Activated CD8-positive, alpha-beta memory T cell treated with anti-CD3 and anti-CD28 coated beads, Interleukin-2, amount 50 U/mL, for 4 hours (primary cell): Measurements from ENCODE around the gene LRP1B.

Experiments
- DNase-seq: peaks from one replicate; pipeline ENCODE4 v3.0.0-alpha.2; 2020

Gene LRP1B

DNA sequence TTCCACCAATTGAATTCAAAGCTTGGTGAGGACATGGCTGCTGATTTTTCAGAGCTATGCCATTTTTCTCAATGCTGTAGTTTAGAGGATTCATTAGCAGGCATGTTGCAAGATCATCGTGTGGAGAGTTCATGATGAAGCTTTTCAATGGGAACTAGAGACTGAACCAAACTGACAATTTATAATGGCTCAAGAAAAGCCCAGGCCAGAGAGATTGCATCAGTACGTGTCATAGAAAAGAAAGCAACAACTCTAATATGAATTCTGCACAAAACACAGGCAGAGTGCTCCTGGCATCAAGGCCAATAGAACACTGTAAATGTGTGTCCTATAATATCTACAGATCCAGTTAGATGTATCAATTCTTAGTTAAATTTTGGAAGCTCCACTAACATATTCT is 477.6 kb downstream of the LRP1B start:
- no peak for DNase-seq

- no peak for DNase-seq
Measured at GRCh38 chr2:141652308-141652707, 478.5 kb downstream of the LRP1B start.

- no peak for DNase-seq
Measured at GRCh38 chr2:141647353-141647752, 483.5 kb downstream of the LRP1B start.

DNA sequence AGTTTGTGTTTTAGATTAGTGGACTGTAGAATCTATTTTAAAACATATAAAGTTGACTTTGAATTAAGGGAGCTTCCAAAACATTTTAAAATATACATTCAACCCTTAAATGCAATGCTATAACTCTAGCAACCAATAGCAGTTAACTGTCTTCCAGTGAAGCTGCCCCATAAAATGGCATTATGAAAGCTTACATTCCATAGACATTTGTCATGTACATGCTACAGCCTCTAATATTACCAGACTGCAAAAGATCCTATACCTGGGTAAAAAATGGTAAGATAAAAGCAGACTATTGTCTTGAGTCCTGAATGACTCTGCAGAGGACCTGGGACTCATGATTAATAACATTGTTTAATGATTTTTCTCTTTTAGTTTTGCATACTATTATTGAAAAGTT is 489.4 kb downstream of the LRP1B start:
- no peak for DNase-seq

DNA sequence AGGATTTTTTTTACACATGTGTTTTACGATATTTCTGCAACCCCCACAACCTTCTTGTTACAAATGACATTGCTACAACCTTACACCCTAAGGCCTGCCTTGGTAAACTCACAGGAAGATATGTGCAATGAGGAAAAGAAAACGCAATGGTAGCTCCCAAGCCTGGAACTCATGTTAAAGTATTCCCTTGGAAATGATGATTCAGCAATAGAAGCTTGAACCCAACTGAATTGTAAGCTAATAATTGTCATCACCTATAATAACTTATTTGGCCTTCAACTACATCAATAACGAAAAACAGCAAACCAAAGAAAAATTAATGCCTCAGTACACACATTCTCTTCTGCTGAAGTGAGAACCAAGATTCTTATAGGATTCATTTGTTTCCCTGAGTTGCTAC is 491.0 kb downstream of the LRP1B start:
- no peak for DNase-seq

DNA sequence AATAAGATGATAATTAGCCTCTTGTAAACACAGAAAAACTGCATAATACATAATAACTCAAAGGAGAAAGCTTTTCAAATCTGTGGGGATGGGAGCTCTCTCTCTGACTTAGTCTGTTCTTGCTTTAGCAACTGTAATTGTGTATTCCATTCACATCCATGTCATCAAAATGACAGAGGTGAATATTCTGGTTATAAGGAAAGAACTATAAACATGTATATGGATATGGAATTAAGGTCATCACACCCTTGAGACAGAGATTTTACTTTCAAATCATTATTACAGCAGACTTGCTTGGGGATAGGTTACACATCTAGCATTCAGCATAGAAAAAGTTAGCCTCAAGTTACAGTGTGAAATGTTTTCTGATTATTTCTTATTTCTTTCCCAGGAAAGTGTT is 497.7 kb downstream of the LRP1B start:
- no peak for DNase-seq

DNA sequence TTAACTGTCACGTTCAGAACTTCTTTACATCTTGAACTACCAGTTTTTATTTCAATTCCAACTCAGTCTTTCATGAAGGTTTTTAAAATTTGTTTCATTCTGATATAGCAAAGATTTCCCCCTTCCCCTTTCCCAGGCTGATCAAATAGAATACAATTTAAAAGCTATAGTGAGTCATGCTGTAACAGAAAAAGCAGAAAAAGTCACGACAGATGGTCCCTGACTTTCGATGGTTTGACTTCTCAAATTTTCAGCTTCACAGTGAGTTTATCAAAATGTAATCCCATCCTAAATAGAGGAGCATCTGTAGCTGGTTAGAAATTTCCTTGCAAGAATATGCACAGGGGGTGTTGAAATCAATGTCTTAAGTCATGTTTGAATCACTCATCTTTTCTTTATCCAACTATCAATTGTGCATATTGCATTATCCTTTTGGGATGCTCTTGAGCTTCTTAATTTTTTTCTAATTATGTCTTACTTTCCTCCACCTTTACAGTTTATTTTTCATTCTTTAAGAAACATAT is 500.3 kb downstream of the LRP1B start:
- no peak for DNase-seq

DNA sequence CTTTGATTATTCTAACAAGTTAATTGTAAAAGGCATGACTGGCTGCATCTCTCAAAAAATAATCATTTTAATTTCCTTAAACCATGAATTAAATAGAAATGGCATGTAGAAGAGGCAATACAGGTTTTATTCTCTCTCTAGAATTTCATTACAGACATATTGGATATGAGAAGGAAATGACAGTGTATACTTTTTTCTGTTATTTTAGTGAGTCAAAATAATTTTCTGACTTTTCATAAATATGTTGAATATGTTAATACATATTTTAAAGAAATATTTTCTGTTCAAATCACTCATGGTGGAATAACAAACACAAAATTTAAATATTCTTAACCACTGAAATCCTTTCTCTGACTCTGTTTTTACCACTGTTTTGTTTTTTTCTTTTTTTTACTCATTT is 510.4 kb downstream of the LRP1B start:
- DNase-seq: no peak

DNA sequence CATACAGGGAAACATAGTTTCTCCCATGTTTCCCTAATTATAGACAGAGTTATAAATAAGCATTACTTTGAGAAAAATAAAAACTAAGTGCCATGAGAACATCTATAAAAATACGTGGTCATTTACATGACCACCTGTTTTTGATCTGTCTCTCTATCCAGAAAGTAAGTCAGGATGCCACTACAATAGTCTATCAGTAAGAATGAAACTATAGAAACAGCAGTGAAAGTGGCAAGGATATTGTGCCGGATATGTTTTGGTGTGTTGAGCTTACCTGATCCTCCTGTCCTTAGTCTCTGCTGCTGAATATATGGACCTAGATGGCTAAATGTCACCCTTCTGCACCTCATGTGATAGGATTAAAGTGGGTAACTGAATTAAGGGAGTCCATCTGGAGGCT is 512.4 kb downstream of the LRP1B start:
- no peak for DNase-seq

GRCh38 chr2:141611981-141612380 is 518.8 kb downstream of the LRP1B start:
- DNase-seq: no peak

- no peak for DNase-seq
Measured at GRCh38 chr2:141611176-141611571, 519.6 kb downstream of the LRP1B start.

- no peak for DNase-seq
Measured at GRCh38 chr2:141610564-141611175, 520.1 kb downstream of the LRP1B start.

DNA sequence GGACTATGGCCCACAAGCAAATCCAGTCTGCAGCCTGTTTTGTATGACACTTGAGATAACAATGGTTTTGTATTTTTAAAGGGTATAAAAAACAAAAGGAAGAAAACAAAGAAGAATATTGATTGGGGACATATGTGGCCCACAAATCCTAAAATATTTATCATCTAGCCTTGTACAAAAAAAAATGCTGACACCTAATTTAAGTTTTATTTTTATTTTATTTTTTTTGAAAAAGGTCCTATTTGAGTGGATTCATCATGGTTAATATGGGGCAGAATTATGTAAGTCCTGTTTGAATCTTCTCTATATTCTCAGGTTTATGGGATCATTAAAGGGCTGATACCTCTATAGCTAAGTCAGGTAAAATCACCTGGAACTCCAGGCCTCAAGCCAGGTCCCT is 525.7 kb downstream of the LRP1B start:
- DNase-seq: no peak

- DNase-seq: no peak
Measured at GRCh38 chr2:141601511-141602152, 529.2 kb downstream of the LRP1B start.

GRCh38 chr2:141599721-141600120 is 531.1 kb downstream of the LRP1B start:
- no peak for DNase-seq

- no peak for DNase-seq
Measured at GRCh38 chr2:141598982-141599381, 531.8 kb downstream of the LRP1B start.

DNA sequence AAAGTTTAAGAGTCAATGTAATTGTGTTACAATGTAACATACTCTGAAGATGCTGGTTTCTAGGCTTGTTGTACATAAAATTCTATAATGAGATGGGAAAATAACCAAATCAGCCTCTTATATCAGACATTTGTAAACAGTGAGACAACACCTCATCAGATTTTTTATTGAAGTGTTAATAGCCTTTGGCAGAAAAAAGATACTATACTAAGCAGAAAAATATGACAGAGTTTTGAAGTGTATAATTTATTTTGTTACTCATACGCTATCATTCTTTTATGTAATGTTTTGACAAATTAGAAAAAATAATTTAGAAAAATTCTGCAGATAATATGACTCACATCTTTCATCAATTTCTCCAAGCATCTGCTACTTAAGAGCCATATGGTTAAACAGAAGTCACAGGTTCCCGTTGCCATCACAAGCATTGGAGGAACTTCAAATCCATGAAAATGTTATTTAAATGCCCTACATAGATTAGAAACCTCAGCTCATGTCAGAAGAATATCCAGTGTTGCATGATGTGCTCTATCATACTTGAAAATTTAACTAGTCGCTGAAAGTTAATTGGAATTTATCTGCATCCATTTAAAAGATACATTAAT is 535.4 kb downstream of the LRP1B start:
- DNase-seq: no peak

- no peak for DNase-seq
Measured at GRCh38 chr2:141591787-141592186, 539.0 kb downstream of the LRP1B start.

- no peak for DNase-seq
Measured at GRCh38 chr2:141590620-141591019, 540.2 kb downstream of the LRP1B start.

GRCh38 chr2:141589314-141589713 is 541.5 kb downstream of the LRP1B start:
- DNase-seq: no peak

DNA sequence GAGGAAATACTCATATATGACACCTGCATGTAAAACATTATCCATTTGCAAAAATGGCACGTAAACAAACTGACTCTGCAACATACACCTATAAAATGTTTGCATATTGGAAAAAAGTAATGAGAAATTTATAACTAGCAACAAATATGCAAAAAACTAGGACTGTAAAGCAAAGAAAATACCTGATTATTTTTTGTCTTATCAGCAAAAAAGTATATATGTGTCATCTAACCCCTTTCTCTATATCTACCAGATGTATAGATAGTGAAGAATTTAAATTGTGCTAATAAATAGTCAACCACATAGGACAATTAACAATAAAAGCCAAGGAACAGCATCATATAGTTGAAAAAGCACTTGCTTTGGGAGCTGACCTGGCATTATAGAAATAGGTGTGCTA is 543.8 kb downstream of the LRP1B start:
- no peak for DNase-seq

- DNase-seq: no peak
Measured at GRCh38 chr2:141582213-141582612, 548.6 kb downstream of the LRP1B start.

GRCh38 chr2:141579071-141579470 is 551.7 kb downstream of the LRP1B start:
- no peak for DNase-seq

DNA sequence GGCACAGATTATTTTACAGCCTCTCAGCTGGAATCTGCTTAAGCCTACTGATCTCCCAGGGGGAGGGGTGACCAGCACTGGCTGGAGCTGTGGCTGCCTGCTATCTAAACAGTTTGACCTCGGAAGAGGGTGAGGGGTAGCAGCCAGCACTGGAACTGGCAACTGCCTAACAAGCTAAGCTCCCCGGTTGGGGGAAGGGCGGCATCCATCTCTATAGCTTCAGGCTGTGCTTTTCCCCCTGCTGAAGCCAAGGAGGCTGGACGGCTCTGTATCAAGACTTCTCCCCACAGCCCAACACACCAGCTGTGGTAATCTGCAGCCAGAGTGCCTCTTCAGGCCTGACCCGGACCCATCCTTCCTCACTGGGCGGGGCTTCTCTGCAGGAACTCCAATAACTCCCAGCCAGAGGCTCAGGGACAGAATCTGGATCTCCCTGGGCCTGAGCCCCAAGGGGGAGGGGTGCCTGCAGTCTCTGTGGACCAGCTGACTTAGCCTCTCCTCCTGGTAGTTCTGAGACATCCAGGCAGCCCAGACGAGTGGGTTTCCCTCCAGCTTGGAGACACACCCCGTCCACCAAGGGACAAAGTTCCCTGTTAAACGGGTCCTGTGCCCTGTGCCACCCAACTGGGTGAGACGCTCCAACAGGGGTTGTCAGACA is 560.2 kb downstream of the LRP1B start:
- no peak for DNase-seq
